SJCRH30 (cell line): Measurements from ENCODE around the gene FANCC. TPM values are rescaled to one million over a fixed set of nuclear protein-coding genes. Genes with fewer than 3 reads are reported as not detected.

Experiments
- DNase-seq, 2 experiments: peaks; one replicate each; pipeline ENCODE4 v3.0.0-alpha.2; 2015 to 2020
- H3K27ac ChIP-seq: fragments of 250-450 bp; sonication (Bioruptor Pico); 2 replicates; pipeline ENCODE4 v1.5.1; 2020; ENCODE audit warnings: mild to moderate bottlenecking, moderate library complexity
- H3K27me3 ChIP-seq: fragments of 250-450 bp; sonication (Bioruptor Pico); 2 replicates; pipeline ENCODE4 v1.5.1; 2020; ENCODE audit warnings: mild to moderate bottlenecking, moderate library complexity
- H3K36me3 ChIP-seq: fragments of 250-450 bp; sonication (Bioruptor Pico); 2 replicates; pipeline ENCODE4 v1.5.1; 2020; ENCODE audit warnings: mild to moderate bottlenecking, moderate library complexity
- H3K4me1 ChIP-seq: fragments of 250-450 bp; sonication (Bioruptor Pico); 2 replicates; pipeline ENCODE4 v1.5.1; 2020; ENCODE audit warnings: mild to moderate bottlenecking, moderate library complexity
- H3K4me3 ChIP-seq: fragments of 250-450 bp; sonication (Bioruptor Pico); 2 replicates; pipeline ENCODE4 v1.5.1; 2020; ENCODE audit warnings: mild to moderate bottlenecking, moderate library complexity
- H3K9me3 ChIP-seq: fragments of 250-450 bp; sonication (Bioruptor Pico); replicated peaks from 2 replicates; pipeline ENCODE4 v1.5.1; 2020; ENCODE audit warnings: mild to moderate bottlenecking, moderate library complexity
- total RNA-seq: library from RNA; depleted of rRNA; stranded (reverse); fragments of >200 nt; shearing (Covaris generic); gene quantifications from 2 replicates; pipeline ENCODE4 v1.2.3, GENCODE V29; 2014

FANCC gene
- total RNA-seq, 1 experiment from 2014 or later: 28.7 TPM

GRCh38 chr9:95157481-95158151 lies 159.9 kb downstream of the FANCC start:
- H3K9me3 ChIP-seq: peaks cover 5% of the 10 kb centered on the region; the same call in 1 of the 2 replicates
- H3K27ac ChIP-seq: no peak overlapping the region
- peaks cover 11% of the 10 kb centered on the region for H3K4me1 ChIP-seq
- H3K4me3 ChIP-seq: no peak overlapping the region
- no peaks in the 10 kb centered on the region for H3K27me3 ChIP-seq
- 0 out of 2 replicates have a peak, but pooled peaks cover 2% of the 10 kb centered on the region for H3K36me3 ChIP-seq
- peak; percentile 62 to 82 for DNase-seq

GRCh38 chr9:95156074-95156473 lies 161.4 kb downstream of the FANCC start:
- H3K4me1 ChIP-seq: peaks cover 11% of the 10 kb centered on the region
- H3K27ac ChIP-seq: no peak overlapping the region
- DNase-seq: no peak
- 0 out of 2 replicates have a peak, but pooled peaks cover 2% of the 10 kb centered on the region for H3K36me3 ChIP-seq
- no peaks in the 10 kb centered on the region for H3K27me3 ChIP-seq
- H3K4me3 ChIP-seq: no peak overlapping the region
- peaks cover 5% of the 10 kb centered on the region; the same call in 1 of the 2 replicates for H3K9me3 ChIP-seq

- H3K36me3 ChIP-seq: 0 out of 2 replicates have a peak, but pooled peaks cover 2% of the 10 kb centered on the region
- DNase-seq: no peak
Measured at GRCh38 chr9:95155220-95155619, 162.3 kb downstream of the FANCC start.

GRCh38 chr9:95150903-95151302 lies 166.6 kb downstream of the FANCC start:
- Histone ChIP-seq H3K4me3 (no peak overlapping the region), H3K27me3 (no peaks in the 10 kb centered on the region), H3K36me3 (0 out of 2 replicates have a peak, but pooled peaks cover 2% of the 10 kb centered on the region), H3K9me3 (no peaks in the 10 kb centered on the region), H3K27ac (no peak overlapping the region), H3K4me1 (no peaks in the 10 kb centered on the region)
- no peak for DNase-seq

More at GRCh38 chr9:95155220-95155619, 162.3 kb downstream of the FANCC start:
- Histone ChIP-seq H3K27me3 (no peaks in the 10 kb centered on the region), H3K4me3 (no peak overlapping the region), H3K9me3 (peaks cover under 1% of the 10 kb centered on the region; the same call in 1 of the 2 replicates), H3K27ac (no peak overlapping the region), H3K4me1 (peaks cover 11% of the 10 kb centered on the region)

GRCh38 chr9:95148208-95148520 lies 169.3 kb downstream of the FANCC start:
- Histone ChIP-seq H3K4me1 (peaks cover 10% of the 10 kb centered on the region; the same call in 1 of the 2 replicates), H3K36me3 (no peaks in the 10 kb centered on the region), H3K27ac (no peak overlapping the region), H3K9me3 (no peaks in the 10 kb centered on the region), H3K27me3 (no peaks in the 10 kb centered on the region), H3K4me3 (no peak overlapping the region)
- DNase-seq: no peak

- H3K36me3 ChIP-seq: no peaks in the 10 kb centered on the region
- H3K4me3 ChIP-seq: no peak overlapping the region
- H3K27ac ChIP-seq: no peak overlapping the region
- no peaks in the 10 kb centered on the region for H3K9me3 ChIP-seq
- H3K27me3 ChIP-seq: no peaks in the 10 kb centered on the region
- peaks cover 10% of the 10 kb centered on the region; the same call in 1 of the 2 replicates for H3K4me1 ChIP-seq
- DNase-seq: no peak
Measured at GRCh38 chr9:95147452-95148207, 169.9 kb downstream of the FANCC start.

- Histone ChIP-seq H3K9me3 (no peaks in the 10 kb centered on the region), H3K36me3 (no peaks in the 10 kb centered on the region), H3K27me3 (no peaks in the 10 kb centered on the region), H3K27ac (peak overlapping the region; percentile 50; the same call in 1 of the 2 replicates), H3K4me3 (no peak overlapping the region), H3K4me1 (peaks cover 10% of the 10 kb centered on the region; the same call in 1 of the 2 replicates)
- DNase-seq: peak; percentile 84 to 90
Measured at GRCh38 chr9:95143591-95144561, 173.6 kb downstream of the FANCC start.

GRCh38 chr9:95142728-95143127 lies 174.8 kb downstream of the FANCC start:
- H3K4me3 ChIP-seq: no peak overlapping the region
- H3K9me3 ChIP-seq: no peaks in the 10 kb centered on the region
- no peak overlapping the region for H3K27ac ChIP-seq
- no peak for DNase-seq
- no peaks in the 10 kb centered on the region for H3K27me3 ChIP-seq
- peaks cover 10% of the 10 kb centered on the region; the same call in 1 of the 2 replicates for H3K4me1 ChIP-seq
- H3K36me3 ChIP-seq: no peaks in the 10 kb centered on the region

GRCh38 chr9:95142315-95142714 lies 175.2 kb downstream of the FANCC start:
- DNase-seq: no peak
- H3K36me3 ChIP-seq: no peaks in the 10 kb centered on the region

GRCh38 chr9:95140821-95141220 lies 176.7 kb downstream of the FANCC start:
- Histone ChIP-seq H3K27me3 (no peaks in the 10 kb centered on the region), H3K4me3 (no peak overlapping the region), H3K27ac (no peak overlapping the region), H3K9me3 (no peaks in the 10 kb centered on the region), H3K36me3 (no peaks in the 10 kb centered on the region), H3K4me1 (peaks cover 10% of the 10 kb centered on the region; the same call in 1 of the 2 replicates)
- DNase-seq: no peak

More at GRCh38 chr9:95142315-95142714, 175.2 kb downstream of the FANCC start:
- H3K4me1 ChIP-seq: peaks cover 10% of the 10 kb centered on the region; the same call in 1 of the 2 replicates
- H3K27me3 ChIP-seq: no peaks in the 10 kb centered on the region
- H3K9me3 ChIP-seq: no peaks in the 10 kb centered on the region
- H3K27ac ChIP-seq: no peak overlapping the region
- H3K4me3 ChIP-seq: no peak overlapping the region

- Histone ChIP-seq H3K27me3 (no peaks in the 10 kb centered on the region), H3K36me3 (no peaks in the 10 kb centered on the region), H3K9me3 (no peaks in the 10 kb centered on the region), H3K4me1 (peaks cover 7% of the 10 kb centered on the region; the same call in 1 of the 2 replicates), H3K4me3 (no peak overlapping the region), H3K27ac (no peak overlapping the region)
- no peak for DNase-seq
Measured at GRCh38 chr9:95139126-95139525, 178.4 kb downstream of the FANCC start.

GRCh38 chr9:95138474-95138873 lies 179.0 kb downstream of the FANCC start:
- Histone ChIP-seq H3K4me1 (peaks cover 4% of the 10 kb centered on the region; the same call in 1 of the 2 replicates), H3K4me3 (no peak overlapping the region), H3K27me3 (no peaks in the 10 kb centered on the region), H3K36me3 (no peaks in the 10 kb centered on the region), H3K9me3 (no peaks in the 10 kb centered on the region), H3K27ac (no peak overlapping the region)
- DNase-seq: peak in 1 of 2 experiments; percentile 27

GRCh38 chr9:95137587-95138145 lies 179.8 kb downstream of the FANCC start:
- H3K9me3 ChIP-seq: no peaks in the 10 kb centered on the region
- H3K27me3 ChIP-seq: no peaks in the 10 kb centered on the region
- no peaks in the 10 kb centered on the region for H3K36me3 ChIP-seq
- peaks cover 9% of the 10 kb centered on the region; the same call in 1 of the 2 replicates for H3K4me1 ChIP-seq
- no peak for DNase-seq
- H3K27ac ChIP-seq: no peak overlapping the region
- H3K4me3 ChIP-seq: no peak overlapping the region

GRCh38 chr9:95135756-95136155 lies 181.8 kb downstream of the FANCC start:
- no peaks in the 10 kb centered on the region for H3K36me3 ChIP-seq
- no peaks in the 10 kb centered on the region for H3K27me3 ChIP-seq
- no peak overlapping the region for H3K27ac ChIP-seq
- DNase-seq: no peak
- H3K4me3 ChIP-seq: no peak overlapping the region
- H3K4me1 ChIP-seq: peaks cover 13% of the 10 kb centered on the region; the same call in 1 of the 2 replicates
- no peaks in the 10 kb centered on the region for H3K9me3 ChIP-seq
